Endothelial cell of umbilical vein (primary cell): ENCODE results near the gene MEOX2.

Source experiments
- JUN ChIP-seq: IDR thresholded peaks from 2 replicates; pipeline ENCODE4 v1.6.1; 2011; ENCODE audit warnings: borderline replicate concordance, low read depth; ENCODE audit not compliant: insufficient read length, insufficient read depth
- TF ChIP-seq, protein P1 (sequence below), 2 donors: IDR thresholded peaks; 1 replicate in 1 of 2; 2 replicates in 1 of 2; pipeline ENCODE4 v1.5.1; 2011; ENCODE audit warnings: low read length in 2 of 2, mild to moderate bottlenecking in 2 of 2, moderate library complexity in 2 of 2, control low read depth in 1 of 2, inconsistent platforms in 1 of 2, low read depth in 1 of 2; ENCODE audit not compliant: insufficient read depth in 1 of 2; ENCODE audit errors: extremely low read depth in 1 of 2

DNA sequence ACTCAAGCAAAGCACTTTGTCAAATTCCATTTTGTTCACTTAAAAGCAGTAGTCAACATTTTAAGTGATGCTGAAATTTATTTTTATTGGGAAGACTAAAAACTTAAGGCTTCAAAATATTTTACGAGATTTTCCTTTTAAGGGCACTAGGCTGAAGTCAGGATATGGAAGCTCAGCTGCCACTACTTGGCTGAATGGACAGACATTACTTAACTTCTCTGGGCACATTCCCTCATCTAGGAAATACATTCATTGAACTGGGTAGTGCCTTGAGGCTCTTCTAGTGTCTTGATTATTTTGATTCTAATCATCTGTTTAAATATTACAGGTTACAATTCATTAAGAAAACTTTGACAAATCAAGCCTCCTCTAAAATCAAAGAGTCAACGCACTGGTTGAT lies 11.1 kb downstream of the MEOX2 start:
- TF ChIP-seq, protein P1, sequence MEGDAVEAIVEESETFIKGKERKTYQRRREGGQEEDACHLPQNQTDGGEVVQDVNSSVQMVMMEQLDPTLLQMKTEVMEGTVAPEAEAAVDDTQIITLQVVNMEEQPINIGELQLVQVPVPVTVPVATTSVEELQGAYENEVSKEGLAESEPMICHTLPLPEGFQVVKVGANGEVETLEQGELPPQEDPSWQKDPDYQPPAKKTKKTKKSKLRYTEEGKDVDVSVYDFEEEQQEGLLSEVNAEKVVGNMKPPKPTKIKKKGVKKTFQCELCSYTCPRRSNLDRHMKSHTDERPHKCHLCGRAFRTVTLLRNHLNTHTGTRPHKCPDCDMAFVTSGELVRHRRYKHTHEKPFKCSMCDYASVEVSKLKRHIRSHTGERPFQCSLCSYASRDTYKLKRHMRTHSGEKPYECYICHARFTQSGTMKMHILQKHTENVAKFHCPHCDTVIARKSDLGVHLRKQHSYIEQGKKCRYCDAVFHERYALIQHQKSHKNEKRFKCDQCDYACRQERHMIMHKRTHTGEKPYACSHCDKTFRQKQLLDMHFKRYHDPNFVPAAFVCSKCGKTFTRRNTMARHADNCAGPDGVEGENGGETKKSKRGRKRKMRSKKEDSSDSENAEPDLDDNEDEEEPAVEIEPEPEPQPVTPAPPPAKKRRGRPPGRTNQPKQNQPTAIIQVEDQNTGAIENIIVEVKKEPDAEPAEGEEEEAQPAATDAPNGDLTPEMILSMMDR (IDR thresholded peaks at IDR 0.05; ENCODE audit: extremely low read depth in 1 of 2, insufficient read depth in 1 of 2, low read depth in 1 of 2, low read length in 2 of 2), result no peak
- TF ChIP-seq JUN, result no peak
